ENCODE results near the gene MAP2K4. TPM values are rescaled to one million over a fixed set of nuclear protein-coding genes. Genes with fewer than 3 reads are reported as not detected.

MAP2K4 gene
- total and polyA plus RNA-seq, 2 experiments from 2014 or later: 24.5 to 34.5 TPM

DNA sequence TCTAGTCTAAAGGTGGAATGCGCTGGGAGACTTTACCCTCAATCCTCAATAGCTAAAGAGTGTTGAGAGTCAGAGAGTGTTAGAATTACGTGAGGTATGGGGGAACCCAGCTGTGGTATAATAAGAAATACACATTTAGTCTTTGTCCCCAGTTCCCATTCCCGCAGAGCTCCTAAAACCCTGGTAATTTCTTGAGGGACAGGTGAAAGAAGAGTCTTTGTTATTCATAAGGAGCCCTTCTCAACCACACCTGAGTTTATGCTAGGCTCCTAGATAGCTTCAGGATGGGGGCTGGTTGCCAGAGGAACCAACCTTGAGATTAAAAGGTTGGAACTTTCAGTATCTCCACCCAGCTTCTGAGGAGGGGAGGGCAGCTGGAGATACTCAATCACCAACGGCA is 29.2 kb upstream of the MAP2K4 start:
- 60 to 61% methylated on average over 4 of the region's 4 CpGs for whole genome bisulfite sequencing, 2 experiments (ENCODE audit: low coverage in 1 of 2, low lambda C conversion rate in 2 of 2, missing lambda C conversion rate in 2 of 2)
- Histone ChIP-seq H3K9me2 (ENCODE audit: insufficient read depth) (no peaks in the 10 kb centered on the region), H3K27me3 (replicated peaks; ENCODE audit: insufficient read depth) (no peaks in the 10 kb centered on the region), H3K4me3 (no peak overlapping the region), H3K9me3 (ENCODE audit: low read depth) (no peaks in the 10 kb centered on the region), H3K4me2 (ENCODE audit: unreplicated experiment) (no peak overlapping the region), H3K27ac (no peak overlapping the region), H2AFZ (no peak overlapping the region), H3K36me3 (ENCODE audit: low read depth) (peaks cover 12% of the 10 kb centered on the region; the same call in 1 of the 2 replicates), H3K79me2 (ENCODE audit: insufficient read depth) (peaks cover 16% of the 10 kb centered on the region; the same call in 1 of the 2 replicates), H3K9ac (no peak overlapping the region), H4K20me1 (ENCODE audit: insufficient read depth) (no peaks in the 10 kb centered on the region), H3F3A (ENCODE audit: insufficient read depth) (no peaks in the 10 kb centered on the region), H3K4me1 (ENCODE audit: insufficient read depth) (peaks cover 6% of the 10 kb centered on the region)
- no peak for DNase-seq
- in situ Hi-C loops (cut with MboI): no loop called here
- no peak for TF ChIP-seq EZH2 (IDR thresholded peaks at IDR 0.05; ENCODE audit: insufficient read depth, poor library complexity, severe bottlenecking)
- TF ChIP-seq EZH2phosphoT487 (IDR thresholded peaks at IDR 0.05; ENCODE audit: insufficient read depth, low read depth): no peak

DNA sequence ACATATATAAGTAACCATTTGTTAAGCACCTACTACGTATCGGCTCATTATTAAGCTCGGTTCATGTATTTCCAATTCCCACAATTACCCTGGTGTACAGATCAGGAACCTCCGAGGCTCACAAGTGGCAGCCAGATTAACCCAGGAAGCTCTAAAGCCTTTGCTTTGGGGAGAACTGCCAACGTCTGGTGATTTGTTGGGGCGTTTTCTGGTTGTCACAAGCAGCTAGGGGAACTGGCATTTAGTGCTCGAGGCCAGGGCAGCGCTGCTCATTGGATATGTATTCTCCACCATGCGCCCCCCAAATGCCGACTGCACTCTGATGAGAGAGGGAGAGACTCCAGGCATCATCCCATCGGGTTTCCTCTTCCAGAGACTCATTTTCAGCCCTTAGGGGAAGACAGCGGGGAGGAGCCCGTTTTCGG is 23.9 kb upstream of the MAP2K4 start:
- Histone ChIP-seq H3K4me3 (peak overlapping the region; percentile 97), H3K36me3 (ENCODE audit: low read depth) (0 out of 2 replicates have a peak, but pooled peaks cover 3% of the 10 kb centered on the region), H2AFZ (peak overlapping the region; percentile 99), H3K4me1 (ENCODE audit: insufficient read depth) (peaks cover 6% of the 10 kb centered on the region), H4K20me1 (ENCODE audit: insufficient read depth) (no peaks in the 10 kb centered on the region), H3K27me3 (replicated peaks; ENCODE audit: insufficient read depth) (no peaks in the 10 kb centered on the region), H3K27ac (peak overlapping the region; percentile 89), H3K4me2 (ENCODE audit: unreplicated experiment) (peak overlapping the region; percentile 97), H3K9me2 (ENCODE audit: insufficient read depth) (no peaks in the 10 kb centered on the region), H3K79me2 (ENCODE audit: insufficient read depth) (peaks cover 18% of the 10 kb centered on the region; the same call in 1 of the 2 replicates), H3K9ac (peak overlapping the region; percentile 97), H3K9me3 (ENCODE audit: low read depth) (no peaks in the 10 kb centered on the region), H3F3A (ENCODE audit: insufficient read depth) (no peaks in the 10 kb centered on the region)
- peak; percentile 72 for DNase-seq
- TF ChIP-seq EZH2 (IDR thresholded peaks at IDR 0.05; ENCODE audit: insufficient read depth, poor library complexity, severe bottlenecking) (no peak), EZH2phosphoT487 (IDR thresholded peaks at IDR 0.05; ENCODE audit: insufficient read depth, low read depth) (no peak)
- WGBS, 2 experiments (ENCODE audit: low coverage in 1 of 2, low lambda C conversion rate in 2 of 2, missing lambda C conversion rate in 2 of 2): 0 to 1% methylated on average over 14 of the region's 14 CpGs
- in situ Hi-C loops (cut with MboI): no loop called here

GRCh38 chr17:11997147-11997971 is 23.3 kb upstream of the MAP2K4 start, which contains the start of gene ZNF18:
TSS of gene ZNF18 (minus strand) at chr17:11997475. CDS start at chr17:11992829, 4,646 bp downstream.
- WGBS, 2 experiments (ENCODE audit: low coverage in 1 of 2, low lambda C conversion rate in 2 of 2, missing lambda C conversion rate in 2 of 2): 1% methylated on average over 52 to 70 of the region's 74 CpGs
- Histone ChIP-seq H3K4me1 (ENCODE audit: insufficient read depth) (peaks cover 6% of the 10 kb centered on the region), H3K27ac (peak within 1 kb of the TSS; percentile 89), H4K20me1 (ENCODE audit: insufficient read depth) (no peaks in the 10 kb centered on the region), H3K27me3 (replicated peaks; ENCODE audit: insufficient read depth) (no peaks in the 10 kb centered on the region), H3K9me2 (ENCODE audit: insufficient read depth) (no peaks in the 10 kb centered on the region), H3K4me2 (ENCODE audit: unreplicated experiment) (peak within 1 kb of the TSS; percentile 97), H3K9ac (peak within 1 kb of the TSS; percentile 97), H3F3A (ENCODE audit: insufficient read depth) (no peaks in the 10 kb centered on the region), H3K36me3 (ENCODE audit: low read depth) (no peaks in the 10 kb centered on the region), H3K9me3 (ENCODE audit: low read depth) (no peaks in the 10 kb centered on the region), H2AFZ (peak within 1 kb of the TSS; percentile 99), H3K4me3 (peak within 1 kb of the TSS; percentile 97), H3K79me2 (ENCODE audit: insufficient read depth) (peaks cover 18% of the 10 kb centered on the region; the same call in 1 of the 2 replicates)
- DNase-seq: peak; percentile 99
- in situ Hi-C loops (cut with MboI): no loop called here
- TF ChIP-seq EZH2 (IDR thresholded peaks at IDR 0.05; ENCODE audit: insufficient read depth, poor library complexity, severe bottlenecking): no peak
- TF ChIP-seq EZH2phosphoT487 (IDR thresholded peaks at IDR 0.05; ENCODE audit: insufficient read depth, low read depth): no peak

DNA sequence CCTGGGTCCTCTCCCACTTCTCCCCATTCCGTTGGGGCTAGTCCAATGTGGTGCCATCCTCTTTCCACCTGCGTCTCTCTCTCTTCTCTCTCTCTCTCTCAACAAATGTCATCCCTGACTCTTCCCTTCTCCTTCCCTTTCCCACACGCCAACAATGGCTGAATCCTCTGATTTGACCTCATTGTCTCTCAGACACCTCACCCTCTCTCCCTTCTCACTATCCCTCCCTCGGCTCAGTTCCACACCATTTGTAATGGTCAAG is 22.8 kb upstream of the MAP2K4 start:
- peak overlapping the region; percentile 97 for H3K9ac ChIP-seq
- peaks cover 6% of the 10 kb centered on the region for H3K4me1 ChIP-seq (ENCODE audit: insufficient read depth)
- WGBS, 2 experiments (ENCODE audit: low coverage in 1 of 2, low lambda C conversion rate in 2 of 2, missing lambda C conversion rate in 2 of 2): 39 to 44% methylated on average over 4 of the region's 4 CpGs
- no peak for TF ChIP-seq EZH2phosphoT487 (IDR thresholded peaks at IDR 0.05; ENCODE audit: insufficient read depth, low read depth)
- no peak for TF ChIP-seq EZH2 (IDR thresholded peaks at IDR 0.05; ENCODE audit: insufficient read depth, poor library complexity, severe bottlenecking)
- H3K27me3 ChIP-seq (replicated peaks; ENCODE audit: insufficient read depth): no peaks in the 10 kb centered on the region
- H3K79me2 ChIP-seq (ENCODE audit: insufficient read depth): peaks cover 18% of the 10 kb centered on the region; the same call in 1 of the 2 replicates
- DNase-seq: no peak
- peak overlapping the region; percentile 99 for H2AFZ ChIP-seq
- H4K20me1 ChIP-seq (ENCODE audit: insufficient read depth): no peaks in the 10 kb centered on the region
- no peaks in the 10 kb centered on the region for H3K9me2 ChIP-seq (ENCODE audit: insufficient read depth)
- in situ Hi-C loops (cut with MboI): no loop called here
- no peaks in the 10 kb centered on the region for H3K9me3 ChIP-seq (ENCODE audit: low read depth)
- peak overlapping the region; percentile 97 for H3K4me3 ChIP-seq
- H3K36me3 ChIP-seq (ENCODE audit: low read depth): no peaks in the 10 kb centered on the region
- peak overlapping the region; percentile 77 for H3K4me2 ChIP-seq (ENCODE audit: unreplicated experiment)
- no peaks in the 10 kb centered on the region for H3F3A ChIP-seq (ENCODE audit: insufficient read depth)
- peak overlapping the region; percentile 89 for H3K27ac ChIP-seq
